ENCODE results near the gene FRMD4A. TPM values are rescaled to one million over a fixed set of nuclear protein-coding genes. Genes with fewer than 3 reads are reported as not detected.

FRMD4A gene
- total RNA-seq, 1 donor from 2014 or later, result 20.2 TPM

GRCh38 chr10:14158575-14158974 is 172.1 kb downstream of the FRMD4A start:
- Mint-ChIP-seq H3K4me1 (peaks cover 9% of the 10 kb centered on the region), H3K9me3 (peaks cover 9% of the 10 kb centered on the region), H3K27me3 (ENCODE audit: insufficient read depth, low read depth) (peaks cover 2% of the 10 kb centered on the region), H3K27ac (no peak overlapping the region), H3K36me3 (no peaks in the 10 kb centered on the region), H3K4me3 (no peak overlapping the region)
- no peaks in the 10 kb centered on the region for H3K36me3 ChIP-seq
- no peak overlapping the region for H3K27ac ChIP-seq
- H4K20me1 ChIP-seq (ENCODE audit: low read depth), result no peaks in the 10 kb centered on the region
- H3K9ac ChIP-seq, result no peak overlapping the region
- H3K9me3 ChIP-seq (ENCODE audit: low read depth), result no peaks in the 10 kb centered on the region
- H2AFZ ChIP-seq (replicated peaks), result no peak overlapping the region
- H3K4me1 ChIP-seq, result peaks cover 15% of the 10 kb centered on the region
- no peak overlapping the region for H3K4me2 ChIP-seq
- H3K27me3 ChIP-seq, result no peaks in the 10 kb centered on the region
- H3F3A ChIP-seq (ENCODE audit: low read depth), result peaks cover 3% of the 10 kb centered on the region
- no peaks in the 10 kb centered on the region for H3K79me2 ChIP-seq (ENCODE audit: low read depth)
- no peak for DNase-seq (ENCODE audit: low spot score)
- TF ChIP-seq CTCF (IDR thresholded peaks at IDR 0.05), result no peak
- TF ChIP-seq EZH2phosphoT487 (IDR thresholded peaks at IDR 0.05), result no peak
- no peak for TF ChIP-seq EZH2 (IDR thresholded peaks at IDR 0.05)
- no peak overlapping the region for H3K4me3 ChIP-seq

- Histone ChIP-seq H3K4me3 (no peak overlapping the region), H3K27me3 (no peaks in the 10 kb centered on the region), H3K9me3 (ENCODE audit: low read depth) (no peaks in the 10 kb centered on the region), H3K79me2 (ENCODE audit: low read depth) (no peaks in the 10 kb centered on the region), H3K4me1 (no peaks in the 10 kb centered on the region), H3K36me3 (no peaks in the 10 kb centered on the region), H3K4me2 (no peak overlapping the region), H3K27ac (no peak overlapping the region), H2AFZ (replicated peaks) (no peak overlapping the region), H3K9ac (no peak overlapping the region), H3F3A (ENCODE audit: low read depth) (peaks cover 3% of the 10 kb centered on the region), H4K20me1 (ENCODE audit: low read depth) (no peaks in the 10 kb centered on the region)
- no peak for DNase-seq (ENCODE audit: low spot score)
- Mint-ChIP-seq H3K4me1 (peaks cover 8% of the 10 kb centered on the region), H3K4me3 (no peak overlapping the region), H3K36me3 (no peaks in the 10 kb centered on the region), H3K9me3 (peaks cover 10% of the 10 kb centered on the region), H3K27ac (no peak overlapping the region), H3K27me3 (ENCODE audit: insufficient read depth, low read depth) (peaks cover 2% of the 10 kb centered on the region)
- TF ChIP-seq EZH2phosphoT487 (IDR thresholded peaks at IDR 0.05), result no peak
- no peak for TF ChIP-seq EZH2 (IDR thresholded peaks at IDR 0.05)
- no peak for TF ChIP-seq CTCF (IDR thresholded peaks at IDR 0.05)
Measured at GRCh38 chr10:14156104-14156503, 174.6 kb downstream of the FRMD4A start.

GRCh38 chr10:14153570-14154055 is 177.1 kb downstream of the FRMD4A start:
- Mint-ChIP-seq H3K27ac (no peak overlapping the region), H3K36me3 (peaks cover 2% of the 10 kb centered on the region), H3K9me3 (peaks cover 12% of the 10 kb centered on the region), H3K4me3 (no peak overlapping the region), H3K27me3 (ENCODE audit: insufficient read depth, low read depth) (peaks cover 5% of the 10 kb centered on the region), H3K4me1 (peaks cover 12% of the 10 kb centered on the region)
- no peak for TF ChIP-seq EZH2 (IDR thresholded peaks at IDR 0.05)
- TF ChIP-seq CTCF (IDR thresholded peaks at IDR 0.05), result no peak
- no peak for TF ChIP-seq EZH2phosphoT487 (IDR thresholded peaks at IDR 0.05)
- no peak overlapping the region for H3K27ac ChIP-seq
- H3F3A ChIP-seq (ENCODE audit: low read depth), result peaks cover 3% of the 10 kb centered on the region
- no peaks in the 10 kb centered on the region for H3K9me3 ChIP-seq (ENCODE audit: low read depth)
- no peaks in the 10 kb centered on the region for H3K36me3 ChIP-seq
- H3K4me2 ChIP-seq, result no peak overlapping the region
- no peaks in the 10 kb centered on the region for H4K20me1 ChIP-seq (ENCODE audit: low read depth)
- H2AFZ ChIP-seq (replicated peaks), result no peak overlapping the region
- no peak overlapping the region for H3K9ac ChIP-seq
- H3K4me3 ChIP-seq, result no peak overlapping the region
- H3K27me3 ChIP-seq, result no peaks in the 10 kb centered on the region
- H3K79me2 ChIP-seq (ENCODE audit: low read depth), result no peaks in the 10 kb centered on the region
- DNase-seq (ENCODE audit: low spot score), result no peak
- H3K4me1 ChIP-seq, result no peaks in the 10 kb centered on the region

Measured in neural progenitor cell (in vitro differentiated cells).